IPS DF 6.9 (cell line): ENCODE data around the gene ACTG1.

Source experiments
- DNase-seq: peaks from one replicate; pipeline ENCODE4 v3.0.0-alpha.2; 2013; ENCODE audit warnings: low read depth, low spot score
- H3K27ac ChIP-seq: one replicate; pipeline ENCODE4 v1.5.1; 2013; ENCODE audit warnings: low read length, control low read depth
- H3K27me3 ChIP-seq: 2 replicates; pipeline ENCODE4 v1.6.1; 2013; ENCODE audit warnings: mild to moderate bottlenecking, low read length; ENCODE audit not compliant: control insufficient read depth, insufficient read depth
- H3K36me3 ChIP-seq: 2 replicates; pipeline ENCODE4 v1.6.1; 2013; ENCODE audit warnings: low read length; ENCODE audit not compliant: control insufficient read depth, insufficient read depth
- H3K4me1 ChIP-seq: 2 replicates; pipeline ENCODE4 v1.6.1; 2013; ENCODE audit warnings: low read length; ENCODE audit not compliant: control insufficient read depth, insufficient read depth
- H3K4me3 ChIP-seq: 2 replicates; pipeline ENCODE4 v1.5.1; 2013; ENCODE audit warnings: mild to moderate bottlenecking, low read length
- H3K9me3 ChIP-seq: 2 replicates; pipeline ENCODE4 v1.6.1; 2013; ENCODE audit warnings: low read length, inconsistent platforms; ENCODE audit not compliant: control insufficient read depth, insufficient read depth
- WGBS: extraction: QIAGEN DNeasy Blood & Tissue Kit; methylation state at CpG from one replicate; pipeline ENCODE4 v1.1.7; 2013; ENCODE audit warnings: mixed read lengths, missing lambda C conversion rate; ENCODE audit not compliant: insufficient read length, insufficient coverage; 5-methylcytosine and 5-hydroxymethylcytosine counted together

ACTG1 gene

DNA sequence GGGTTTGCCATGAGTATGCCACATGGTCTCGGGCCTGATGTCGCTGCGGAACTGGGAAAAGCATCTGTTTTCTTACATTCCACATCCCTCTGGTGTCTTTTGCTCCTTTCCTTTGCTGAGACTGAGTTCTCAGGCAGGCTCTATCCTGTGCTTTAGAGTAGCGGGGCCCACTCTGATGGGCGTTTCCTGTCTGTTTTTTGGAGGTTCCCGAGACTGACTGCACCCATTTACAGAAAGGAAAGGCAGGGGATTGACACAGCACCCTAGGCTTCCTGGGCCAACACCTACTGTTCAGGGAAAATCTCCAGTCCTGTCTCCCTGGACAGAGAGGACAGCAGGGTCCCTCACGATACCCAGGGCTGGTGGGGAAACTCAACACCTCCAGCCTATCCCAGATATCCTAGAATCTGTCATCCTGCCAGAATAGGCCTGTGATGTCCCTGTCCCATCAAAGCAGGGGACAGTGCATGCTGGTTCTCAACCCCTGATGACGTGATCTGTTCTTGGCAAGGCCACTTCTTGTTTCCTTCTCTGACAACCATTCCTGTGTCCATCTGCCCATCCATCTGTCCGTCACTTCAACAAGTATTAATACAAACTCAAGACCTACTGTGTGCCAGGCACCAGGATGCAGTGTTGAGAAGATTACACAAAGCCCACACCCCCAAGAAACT lies 42.2 kb downstream of the ACTG1 start:
- Histone ChIP-seq H3K27me3 (no peaks in the 10 kb centered on the region), H3K4me3 (no peak overlapping the region), H3K9me3 (no peaks in the 10 kb centered on the region), H3K36me3 (no peaks in the 10 kb centered on the region), H3K27ac (no peak overlapping the region), H3K4me1 (peaks cover 2% of the 10 kb centered on the region; the same call in 1 of the 2 replicates)
- no CpG with 5 or more reads among the region's 9 CpGs for WGBS
- DNase-seq = no peak

DNA sequence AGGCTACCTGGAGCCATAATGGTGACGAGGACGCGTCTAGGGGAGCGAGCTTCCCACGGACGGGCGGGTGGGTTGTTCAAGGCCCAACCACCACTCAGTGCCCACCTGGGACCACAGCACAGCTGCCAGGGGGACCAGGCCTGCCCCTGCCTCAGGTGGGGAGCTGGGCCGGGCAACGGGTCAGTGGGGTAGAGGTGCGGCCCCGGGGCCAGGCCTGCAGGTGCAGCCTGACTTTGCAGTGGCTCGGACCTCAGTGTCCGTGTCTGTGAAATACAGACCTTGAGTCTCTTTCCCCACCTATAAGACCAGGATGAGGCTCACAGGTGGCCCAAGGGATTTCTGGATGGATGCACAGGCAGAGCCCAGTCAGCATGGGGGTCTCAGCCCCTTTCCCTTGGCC lies 43.3 kb downstream of the ACTG1 start:
- Histone ChIP-seq H3K4me1 (peaks cover 2% of the 10 kb centered on the region; the same call in 1 of the 2 replicates), H3K27ac (no peak overlapping the region), H3K36me3 (no peaks in the 10 kb centered on the region), H3K4me3 (no peak overlapping the region), H3K27me3 (no peaks in the 10 kb centered on the region), H3K9me3 (no peaks in the 10 kb centered on the region)
- no CpG with 5 or more reads among the region's 13 CpGs for WGBS
- DNase-seq = no peak

GRCh38 chr17:81468770-81469121 lies 43.9 kb downstream of the ACTG1 start:
- peaks cover 2% of the 10 kb centered on the region; the same call in 1 of the 2 replicates for H3K4me1 ChIP-seq
- H3K4me3 ChIP-seq = no peak overlapping the region
- no peaks in the 10 kb centered on the region for H3K9me3 ChIP-seq
- H3K27ac ChIP-seq = no peak overlapping the region
- no peaks in the 10 kb centered on the region for H3K36me3 ChIP-seq
- no peaks in the 10 kb centered on the region for H3K27me3 ChIP-seq
- no CpG with 5 or more reads among the region's 18 CpGs for WGBS
- DNase-seq = no peak

DNA sequence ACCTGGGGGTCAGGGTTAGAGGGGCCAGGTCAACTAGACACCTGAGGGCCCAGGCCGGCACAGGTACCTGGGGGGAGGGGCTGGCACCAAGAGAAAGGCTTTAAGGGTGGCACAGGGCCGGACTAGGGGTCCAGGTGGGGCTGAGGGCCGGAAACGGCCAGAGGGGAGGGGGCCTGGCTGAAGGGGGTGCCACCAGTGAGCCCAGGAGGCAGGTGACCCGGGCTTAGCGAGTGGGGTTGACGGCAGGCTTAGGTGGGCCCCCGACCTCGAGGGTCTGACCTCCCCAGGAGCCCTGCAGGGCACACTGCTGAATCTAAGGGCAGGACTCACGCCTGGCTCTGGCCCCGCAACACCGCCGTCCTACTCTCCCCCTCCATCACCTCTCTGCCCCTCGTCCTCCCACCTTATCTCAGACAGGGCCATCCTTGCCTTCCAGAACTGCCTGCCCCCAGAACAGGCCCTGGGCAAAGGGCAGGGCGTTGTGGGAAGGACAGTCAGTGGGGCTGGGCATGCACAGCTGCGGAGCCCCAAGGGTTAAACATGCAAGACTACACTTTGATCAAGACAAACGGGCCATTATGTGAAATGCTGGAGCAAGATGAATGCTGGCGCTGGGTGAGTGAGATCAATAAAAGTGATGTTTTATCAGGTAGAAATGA lies 44.4 kb downstream of the ACTG1 start:
- no peak overlapping the region for H3K27ac ChIP-seq
- H3K9me3 ChIP-seq = no peaks in the 10 kb centered on the region
- WGBS = no CpG with 5 or more reads among the region's 18 CpGs
- peaks cover 2% of the 10 kb centered on the region; the same call in 1 of the 2 replicates for H3K4me1 ChIP-seq
- DNase-seq = no peak
- no peaks in the 10 kb centered on the region for H3K27me3 ChIP-seq
- no peak overlapping the region for H3K4me3 ChIP-seq
- H3K36me3 ChIP-seq = no peaks in the 10 kb centered on the region

- Histone ChIP-seq H3K4me1 (peaks cover 2% of the 10 kb centered on the region; the same call in 1 of the 2 replicates), H3K9me3 (no peaks in the 10 kb centered on the region), H3K4me3 (no peak overlapping the region), H3K27ac (no peak overlapping the region), H3K36me3 (no peaks in the 10 kb centered on the region), H3K27me3 (no peaks in the 10 kb centered on the region)
- WGBS = no CpG with 5 or more reads among the region's 33 CpGs
- no peak for DNase-seq
Measured at GRCh38 chr17:81466564-81467472, 45.8 kb downstream of the ACTG1 start.

DNA sequence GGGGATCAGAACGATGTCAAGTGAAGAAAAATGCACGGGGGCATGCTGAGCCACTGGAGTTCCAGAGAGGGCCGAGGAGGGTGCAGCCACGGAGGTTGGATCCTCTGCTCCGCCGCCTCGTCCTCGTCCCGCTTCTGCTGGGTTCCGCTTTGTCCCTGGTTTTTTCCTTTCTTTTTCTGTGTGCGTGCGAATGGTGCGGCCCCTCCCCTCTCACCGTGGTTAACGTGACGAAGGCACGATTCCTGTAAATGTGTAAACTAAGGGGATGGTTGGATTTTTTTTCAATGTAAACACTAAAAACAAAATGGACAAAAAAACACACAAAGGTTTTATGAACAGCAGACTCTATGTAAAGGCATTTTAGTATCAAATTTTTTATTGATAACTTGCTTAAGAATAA lies 46.7 kb downstream of the ACTG1 start:
- Histone ChIP-seq H3K4me1 (peaks cover 4% of the 10 kb centered on the region; the same call in 1 of the 2 replicates), H3K4me3 (no peak overlapping the region), H3K27me3 (no peaks in the 10 kb centered on the region), H3K27ac (no peak overlapping the region), H3K9me3 (no peaks in the 10 kb centered on the region), H3K36me3 (no peaks in the 10 kb centered on the region)
- no CpG with 5 or more reads among the region's 17 CpGs for WGBS
- DNase-seq = no peak

- H3K4me3 ChIP-seq = no peak overlapping the region
- H3K9me3 ChIP-seq = no peaks in the 10 kb centered on the region
- H3K36me3 ChIP-seq = no peaks in the 10 kb centered on the region
- peaks cover 4% of the 10 kb centered on the region; the same call in 1 of the 2 replicates for H3K4me1 ChIP-seq
- no peak overlapping the region for H3K27ac ChIP-seq
- DNase-seq = no peak
- no CpG with 5 or more reads among the region's 9 CpGs for WGBS
- no peaks in the 10 kb centered on the region for H3K27me3 ChIP-seq
Measured at GRCh38 chr17:81464586-81464985, 48.0 kb downstream of the ACTG1 start.

DNA sequence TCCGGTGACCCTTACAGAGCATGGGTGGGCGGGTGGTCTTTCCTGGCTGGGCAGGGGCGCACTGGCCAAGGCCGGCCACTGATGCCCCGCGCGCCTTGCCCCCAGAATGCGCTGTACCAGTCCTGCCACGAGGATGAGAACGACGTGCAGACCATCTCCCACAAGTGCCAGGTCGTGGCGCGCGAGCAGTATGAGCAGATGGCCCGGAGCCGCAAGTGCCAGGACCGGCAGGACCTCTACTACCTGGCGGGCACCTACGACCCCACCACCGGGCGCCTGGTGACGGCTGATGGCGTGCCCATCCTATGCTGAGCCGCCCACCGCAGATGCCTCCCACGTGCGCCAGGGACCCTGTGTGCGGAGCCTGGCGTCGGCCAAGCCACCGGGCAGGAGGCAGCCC lies 49.1 kb downstream of the ACTG1 start:
- H3K36me3 ChIP-seq = no peaks in the 10 kb centered on the region
- WGBS = no CpG with 5 or more reads among the region's 32 CpGs

DNA sequence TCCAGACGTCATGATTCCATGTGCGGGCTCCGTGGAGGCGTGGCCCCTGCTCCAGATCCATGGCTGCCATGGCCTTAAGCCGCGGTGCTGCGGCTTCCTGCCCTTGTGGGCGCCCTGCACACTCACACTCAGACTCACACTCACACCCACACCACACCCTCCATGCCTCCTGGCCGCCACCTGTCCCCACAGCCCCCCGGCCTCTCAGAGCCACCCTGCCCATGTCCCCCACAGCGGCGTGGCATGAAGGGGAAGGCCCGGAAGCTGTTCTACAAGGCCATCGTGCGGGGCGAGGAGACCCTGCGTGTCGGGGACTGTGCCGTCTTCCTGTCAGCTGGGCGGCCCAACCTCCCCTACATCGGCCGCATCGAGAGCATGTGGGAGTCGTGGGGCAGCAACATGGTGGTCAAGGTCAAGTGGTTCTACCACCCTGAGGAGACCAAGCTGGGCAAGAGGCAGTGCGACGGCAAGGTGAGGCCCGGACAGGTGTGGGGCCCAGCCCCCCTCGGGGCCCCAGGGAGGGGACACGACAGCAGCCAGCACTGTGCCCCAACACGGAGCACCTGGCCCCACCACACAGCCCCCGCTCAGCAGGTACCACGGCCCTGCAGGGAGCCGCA lies 50.0 kb downstream of the ACTG1 start:
- peaks cover 4% of the 10 kb centered on the region; the same call in 1 of the 2 replicates for H3K4me1 ChIP-seq
- no peak overlapping the region for H3K27ac ChIP-seq
- no peak for DNase-seq
- H3K4me3 ChIP-seq = no peak overlapping the region
- no CpG with 5 or more reads among the region's 33 CpGs for WGBS
- H3K27me3 ChIP-seq = no peaks in the 10 kb centered on the region
- H3K9me3 ChIP-seq = no peaks in the 10 kb centered on the region
- no peaks in the 10 kb centered on the region for H3K36me3 ChIP-seq

More for the DNA sequence above, 49.1 kb downstream of the ACTG1 start:
- no peak overlapping the region for H3K27ac ChIP-seq
- H3K9me3 ChIP-seq = no peaks in the 10 kb centered on the region
- H3K27me3 ChIP-seq = no peaks in the 10 kb centered on the region
- H3K4me1 ChIP-seq = peaks cover 4% of the 10 kb centered on the region; the same call in 1 of the 2 replicates
- no peak for DNase-seq
- H3K4me3 ChIP-seq = no peak overlapping the region
